Stimulated activated CD8-positive, alpha-beta memory T cell treated with anti-CD3 and anti-CD28 coated beads, Interleukin-15, amount 100 ng/mL, for 1 hour (primary cell): ENCODE results near the gene UNC5A.

Source experiments
- DNase-seq: peaks from one replicate; pipeline ENCODE4 v3.0.0-alpha.2; 2020; ENCODE audit warnings: low read depth

The UNC5A gene

DNA sequence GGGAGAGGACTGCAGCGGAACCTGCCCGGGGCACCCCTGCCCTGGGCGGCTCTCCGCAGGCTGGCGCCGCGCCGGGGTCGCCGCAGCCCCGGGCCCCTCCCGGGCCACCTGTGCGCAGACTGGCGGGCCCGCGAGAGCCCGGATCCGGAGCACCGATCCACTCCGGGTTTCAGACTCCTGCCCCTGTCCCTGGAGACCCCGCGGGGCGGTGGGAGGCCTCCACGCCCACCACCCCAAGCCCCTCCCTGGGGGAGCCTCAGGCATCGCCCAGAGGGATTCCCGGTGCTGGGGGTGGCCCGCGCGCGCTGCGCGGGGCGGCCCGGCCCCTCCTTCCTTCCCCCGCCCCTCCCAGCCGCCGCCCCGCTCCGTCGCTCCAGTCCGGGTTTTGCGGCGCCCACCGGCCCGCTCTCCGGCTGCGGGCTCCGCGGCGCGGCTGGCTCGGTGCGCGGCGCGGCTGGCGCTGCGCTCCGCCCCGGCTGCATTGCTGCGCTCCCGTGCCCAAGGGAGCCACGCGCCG lies at the start of gene UNC5A:
Gene UNC5A, plus strand, starts transcription at position 479 of the 517 bp plus-strand sequence. CDS start 192 bp downstream, outside the sequence.
- no peak for DNase-seq

DNA sequence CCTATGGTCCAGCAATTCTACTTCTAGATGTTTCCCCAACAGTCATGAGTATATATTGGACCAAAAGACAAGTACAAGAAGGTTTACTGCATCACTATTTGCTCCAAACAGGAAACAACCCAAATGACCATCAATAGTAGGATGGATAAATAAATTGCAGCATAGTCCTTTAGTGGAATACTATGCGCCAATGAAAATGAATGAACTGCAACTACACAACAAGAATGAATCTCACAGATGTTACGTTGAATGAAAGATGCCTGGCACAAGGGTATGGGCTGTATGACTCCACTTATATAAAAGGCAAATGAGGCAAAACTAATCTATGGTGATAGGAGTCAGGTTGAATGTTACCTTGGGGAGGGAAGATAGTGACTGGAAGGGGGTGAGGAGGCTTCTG lies 48.6 kb upstream of the UNC5A start:
- no peak for DNase-seq

DNA sequence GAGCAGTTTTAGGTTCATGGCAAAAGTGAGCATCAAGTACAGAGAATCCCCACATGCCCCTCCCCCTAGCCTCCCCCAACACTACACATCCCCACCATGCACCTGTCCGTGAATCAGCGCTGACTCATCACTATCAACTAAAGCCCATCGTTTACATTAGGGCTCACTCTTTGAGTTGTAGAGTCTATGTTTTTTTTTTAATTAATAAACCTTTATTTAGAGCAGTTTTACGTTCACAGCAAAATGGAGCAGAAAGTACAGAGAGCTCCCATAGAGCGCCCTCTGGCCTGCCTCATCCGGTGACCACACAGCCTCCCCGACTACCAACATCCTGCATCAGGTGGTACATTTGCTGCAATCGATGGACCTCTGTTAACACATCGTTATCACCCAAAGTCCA lies 47.9 kb upstream of the UNC5A start:
- no peak for DNase-seq

GRCh38 chr5:176765687-176766086 lies 44.7 kb upstream of the UNC5A start:
- DNase-seq: no peak

DNA sequence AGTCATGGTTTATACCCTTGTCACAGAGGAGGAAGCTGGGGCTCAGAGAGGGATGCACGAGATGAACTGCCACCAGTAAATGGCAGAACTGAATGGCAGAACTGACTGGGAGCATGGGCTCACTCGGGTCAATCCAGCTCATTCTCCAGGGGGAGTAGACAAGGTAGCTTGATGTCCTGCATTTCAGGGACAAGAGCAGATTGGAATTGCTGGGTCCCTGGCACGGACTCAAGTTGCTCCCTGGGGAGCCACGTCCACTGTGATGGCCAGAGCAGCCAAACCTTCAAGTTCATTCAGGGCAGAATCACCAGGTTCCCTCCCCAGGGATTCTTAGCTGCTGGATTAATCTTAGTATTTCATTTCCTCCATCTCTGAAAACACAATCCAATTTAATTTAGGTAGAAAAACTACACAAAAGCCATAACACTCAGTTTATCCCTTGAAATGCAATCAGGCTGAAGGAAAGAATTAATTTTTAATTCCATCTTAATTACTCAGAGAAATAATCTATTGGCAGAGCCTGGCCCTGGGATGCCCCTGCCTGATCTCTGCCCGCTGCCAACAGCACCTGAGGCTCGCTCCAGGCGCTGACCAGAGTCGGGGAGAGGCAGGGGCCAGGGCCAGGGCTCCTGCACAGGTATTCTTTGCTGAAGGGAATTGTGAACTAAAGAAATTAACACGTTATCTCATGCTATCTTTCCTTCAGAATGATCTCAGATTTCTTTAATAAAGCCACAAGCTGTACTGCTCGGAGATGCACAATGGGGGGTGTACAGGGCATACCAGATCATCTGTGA lies 42.0 kb upstream of the UNC5A start:
- no peak for DNase-seq

- DNase-seq: no peak
Observed at GRCh38 chr5:176769911-176770310, 40.4 kb upstream of the UNC5A start.

GRCh38 chr5:176770431-176770830 lies 39.9 kb upstream of the UNC5A start:
- no peak for DNase-seq

DNA sequence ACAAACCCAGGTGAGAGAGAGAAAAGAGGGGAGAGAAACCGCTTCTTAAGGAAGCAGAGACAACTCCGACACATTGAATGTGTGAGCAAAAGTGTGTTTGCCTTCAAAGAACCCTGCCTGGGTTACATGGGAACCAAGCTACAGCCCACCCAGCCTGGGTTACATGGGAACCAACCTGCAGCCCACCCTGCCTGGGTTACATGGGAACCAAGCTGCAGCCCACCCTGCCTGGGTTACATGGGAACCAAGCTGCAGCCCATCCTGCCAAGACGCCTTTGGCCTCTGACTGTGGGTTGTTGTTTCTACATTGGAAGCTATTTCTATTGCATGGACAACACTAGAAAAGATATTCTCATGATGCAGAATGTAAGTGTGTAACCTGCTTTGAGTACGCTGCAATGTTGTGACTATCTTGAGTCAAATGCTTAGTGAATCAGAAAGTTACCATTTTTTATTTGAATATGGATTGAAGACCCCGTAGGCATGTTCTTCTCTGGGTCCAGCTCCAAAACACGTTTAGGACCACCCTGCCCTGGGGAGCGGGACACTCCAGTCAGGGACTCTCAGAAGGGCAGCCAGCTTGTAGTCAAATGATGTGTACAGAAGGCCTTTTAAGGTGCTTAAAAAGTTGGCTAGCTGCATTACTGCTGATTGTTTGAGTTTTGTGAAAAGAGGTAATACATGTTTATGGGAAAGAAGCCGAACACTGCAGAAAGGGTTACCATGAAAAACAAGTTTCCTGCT lies 39.1 kb upstream of the UNC5A start:
- no peak for DNase-seq

DNA sequence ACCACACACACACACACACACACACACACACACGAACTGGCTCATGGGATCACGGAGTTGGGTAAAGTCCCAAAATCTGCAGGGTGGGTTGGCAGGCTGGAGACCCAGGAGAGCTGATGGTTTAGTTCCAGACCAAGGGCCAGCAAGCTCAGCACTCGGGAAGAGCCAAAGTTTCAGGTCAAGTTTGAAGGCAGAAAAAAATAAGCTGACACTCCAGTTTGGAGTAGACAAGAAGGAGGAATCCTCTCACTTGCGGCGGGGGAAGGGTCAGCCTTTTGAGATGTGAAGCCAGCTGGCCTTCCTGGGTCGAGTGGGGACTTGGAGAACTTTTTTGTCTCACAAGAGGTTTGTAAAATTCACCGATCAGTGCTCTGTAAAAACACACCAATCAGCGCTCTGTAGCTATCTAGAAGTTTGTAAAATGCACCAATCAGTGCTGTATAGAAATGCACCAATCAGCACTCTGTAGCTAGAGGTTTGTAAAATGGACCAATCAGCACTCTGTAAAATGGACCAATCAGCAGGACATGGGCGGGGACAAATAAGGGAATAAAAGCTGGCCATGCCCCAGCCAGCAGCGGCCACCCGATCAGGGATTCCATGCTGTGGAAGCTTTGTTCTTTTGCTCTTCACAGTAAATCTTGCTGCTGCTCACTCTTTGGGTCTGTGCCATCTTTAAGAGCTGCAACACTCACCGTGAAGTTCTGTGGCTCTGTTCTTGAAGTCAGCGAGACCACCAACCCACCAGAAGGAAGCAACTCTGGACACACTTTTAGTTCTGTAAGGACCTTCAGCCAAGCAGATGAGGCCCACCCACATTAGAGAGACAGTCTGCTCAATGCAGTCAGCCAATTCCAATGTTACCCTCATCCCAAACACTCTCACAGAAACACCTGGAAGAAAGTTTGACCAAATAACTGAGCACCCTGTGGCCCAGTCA lies 37.8 kb upstream of the UNC5A start:
- no peak for DNase-seq

GRCh38 chr5:176773408-176774035 lies 36.8 kb upstream of the UNC5A start:
- DNase-seq: no peak

DNA sequence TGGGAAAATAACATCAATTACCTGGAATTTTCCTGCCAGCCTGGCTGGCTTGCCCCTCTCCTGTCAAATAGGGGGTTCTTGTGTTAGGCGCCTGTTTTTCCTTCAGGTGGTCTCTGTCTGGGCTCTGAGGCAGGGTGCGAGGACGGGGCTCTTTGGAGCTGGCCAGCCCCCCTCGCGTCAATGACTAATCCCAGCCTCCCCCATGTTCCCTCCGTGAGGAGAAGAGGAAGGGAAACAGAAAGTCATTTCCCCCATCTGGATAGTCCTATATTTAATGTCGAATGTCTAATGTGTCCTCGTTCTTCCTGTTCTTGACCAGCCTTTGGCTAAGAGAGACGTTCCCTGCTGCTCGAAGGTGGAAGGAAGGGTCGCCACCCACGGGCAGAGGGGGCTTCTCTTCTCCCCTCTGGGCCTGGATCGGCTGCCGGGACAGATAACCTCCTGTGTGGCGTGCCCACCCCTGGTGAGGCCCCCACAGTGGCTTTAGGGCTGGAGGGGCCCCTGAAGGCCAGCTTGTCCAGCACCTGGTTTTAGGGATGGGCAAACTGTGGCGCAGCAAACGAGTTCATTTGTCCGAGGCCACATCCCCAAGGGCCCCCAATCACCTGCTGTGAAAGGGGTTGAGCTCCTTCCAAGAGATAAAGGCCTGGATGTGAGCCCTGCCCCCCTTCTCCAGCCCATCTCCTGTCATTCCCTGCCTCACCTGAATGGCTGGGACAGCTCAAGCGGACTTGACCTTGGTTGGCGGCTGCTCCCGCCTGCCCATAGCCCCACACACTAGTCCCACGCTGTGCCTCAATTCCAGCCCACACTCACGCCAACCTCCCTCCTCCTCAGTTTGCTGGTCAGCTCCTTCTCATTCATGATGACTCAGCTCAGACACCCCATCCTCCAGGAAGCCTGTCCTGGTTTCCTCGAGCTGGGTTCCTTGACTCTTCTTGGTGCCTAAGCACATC lies 35.9 kb upstream of the UNC5A start:
- no peak for DNase-seq

DNA sequence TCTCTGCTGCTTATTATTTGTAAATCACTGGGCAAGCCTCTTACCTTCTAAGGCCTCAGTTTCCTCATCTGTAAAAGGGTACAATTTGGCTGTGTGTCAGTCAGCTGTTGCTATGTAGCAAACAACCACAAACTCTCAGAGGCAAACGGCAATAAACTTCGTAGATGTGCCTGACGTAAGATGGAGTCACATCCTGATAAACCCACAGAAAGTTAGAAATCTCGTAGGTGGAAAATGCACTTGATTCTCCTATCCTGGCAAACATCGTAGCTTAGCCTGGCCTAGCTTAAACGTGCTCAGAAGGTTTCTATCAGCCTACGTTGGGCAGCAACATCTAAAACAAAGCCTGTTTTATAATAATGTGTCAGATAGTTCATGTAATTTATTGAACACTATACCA lies 35.0 kb upstream of the UNC5A start:
- no peak for DNase-seq

GRCh38 chr5:176776141-176776865 lies 34.1 kb upstream of the UNC5A start:
- DNase-seq: no peak

DNA sequence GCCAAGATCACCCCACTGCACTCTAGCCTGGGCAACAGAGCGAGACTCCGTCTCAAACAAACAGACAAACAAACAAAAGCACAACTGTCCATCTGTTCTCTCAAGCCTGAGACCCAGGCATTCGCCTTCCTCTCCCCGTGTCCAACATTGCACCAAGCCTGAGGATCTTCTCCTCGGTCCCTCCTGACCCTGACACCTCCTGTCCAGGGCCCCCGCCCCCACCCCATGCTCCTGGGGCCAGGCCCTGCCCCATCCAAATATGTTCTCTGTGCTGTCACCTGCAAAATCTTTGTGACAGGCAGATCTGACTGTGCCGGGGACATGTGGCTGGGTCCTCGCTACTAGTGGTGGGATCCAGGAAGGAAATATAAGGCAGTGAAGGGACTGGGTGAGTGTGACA lies 33.4 kb upstream of the UNC5A start:
- DNase-seq: no peak

DNA sequence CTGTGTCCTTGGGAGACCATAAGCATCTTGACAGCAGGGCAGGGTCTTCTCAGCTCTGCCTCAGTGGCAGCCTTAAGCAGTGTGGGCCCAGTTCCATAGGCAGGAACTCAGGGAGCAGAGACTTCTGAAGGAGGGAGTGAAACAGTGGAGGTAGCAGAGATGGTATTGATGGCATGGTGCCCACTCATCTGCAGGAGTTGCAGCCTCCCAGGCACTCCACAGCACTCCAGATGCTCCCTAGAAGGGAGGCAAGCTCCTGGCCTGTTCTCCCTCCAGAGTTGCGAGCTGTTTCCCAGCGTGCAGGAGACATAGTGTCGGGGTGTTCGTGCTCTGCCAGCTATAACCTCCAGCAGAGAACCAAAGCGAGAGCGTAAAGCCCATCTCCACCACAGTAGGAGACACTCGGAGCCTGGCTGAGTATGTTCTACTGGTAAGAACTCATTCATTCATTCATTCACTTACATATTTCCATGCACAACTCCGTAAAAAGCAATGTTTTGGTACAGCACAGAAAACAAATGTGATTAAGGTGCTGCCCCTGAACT lies 31.4 kb upstream of the UNC5A start:
- DNase-seq: no peak

GRCh38 chr5:176779537-176779936 lies 30.8 kb upstream of the UNC5A start:
- no peak for DNase-seq

- DNase-seq: no peak
Observed at GRCh38 chr5:176780176-176781053, 29.9 kb upstream of the UNC5A start.

DNA sequence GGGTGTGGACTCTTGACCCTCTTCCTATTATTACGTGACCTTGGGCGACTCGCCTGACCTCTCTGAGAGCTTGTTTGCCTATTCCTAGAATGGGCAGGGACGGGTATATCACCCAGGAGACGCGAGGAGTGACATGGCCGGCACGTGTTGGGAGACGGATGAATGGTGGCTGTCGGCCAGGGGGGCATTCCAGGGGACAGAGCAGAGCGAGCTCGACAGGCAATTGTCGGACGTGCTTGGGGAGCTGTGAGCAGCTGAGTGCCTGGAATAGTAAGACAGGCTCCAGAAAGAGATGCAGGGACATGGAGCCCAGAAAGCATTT lies 29.3 kb upstream of the UNC5A start:
- DNase-seq: no peak
